ENCODE measurements around the gene DYRK1A.

DNA sequence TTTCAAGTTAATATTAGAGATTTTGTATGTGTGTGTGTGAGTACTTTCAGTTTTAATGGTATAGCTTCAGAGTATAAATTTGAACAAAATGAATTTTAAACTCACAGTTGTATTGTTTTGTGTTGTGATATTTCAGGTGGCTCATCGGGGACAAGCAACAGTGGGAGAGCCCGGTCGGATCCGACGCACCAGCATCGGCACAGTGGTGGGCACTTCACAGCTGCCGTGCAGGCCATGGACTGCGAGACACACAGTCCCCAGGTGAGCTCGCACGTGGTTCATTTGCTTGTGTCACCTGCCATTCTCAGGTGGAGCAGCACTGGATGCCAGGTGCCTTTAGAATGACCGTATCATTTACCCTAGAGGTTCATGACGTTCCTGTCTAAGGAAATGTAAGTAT, 139.4 kb downstream of the DYRK1A start:
- TF ChIP-seq, protein P1, sequence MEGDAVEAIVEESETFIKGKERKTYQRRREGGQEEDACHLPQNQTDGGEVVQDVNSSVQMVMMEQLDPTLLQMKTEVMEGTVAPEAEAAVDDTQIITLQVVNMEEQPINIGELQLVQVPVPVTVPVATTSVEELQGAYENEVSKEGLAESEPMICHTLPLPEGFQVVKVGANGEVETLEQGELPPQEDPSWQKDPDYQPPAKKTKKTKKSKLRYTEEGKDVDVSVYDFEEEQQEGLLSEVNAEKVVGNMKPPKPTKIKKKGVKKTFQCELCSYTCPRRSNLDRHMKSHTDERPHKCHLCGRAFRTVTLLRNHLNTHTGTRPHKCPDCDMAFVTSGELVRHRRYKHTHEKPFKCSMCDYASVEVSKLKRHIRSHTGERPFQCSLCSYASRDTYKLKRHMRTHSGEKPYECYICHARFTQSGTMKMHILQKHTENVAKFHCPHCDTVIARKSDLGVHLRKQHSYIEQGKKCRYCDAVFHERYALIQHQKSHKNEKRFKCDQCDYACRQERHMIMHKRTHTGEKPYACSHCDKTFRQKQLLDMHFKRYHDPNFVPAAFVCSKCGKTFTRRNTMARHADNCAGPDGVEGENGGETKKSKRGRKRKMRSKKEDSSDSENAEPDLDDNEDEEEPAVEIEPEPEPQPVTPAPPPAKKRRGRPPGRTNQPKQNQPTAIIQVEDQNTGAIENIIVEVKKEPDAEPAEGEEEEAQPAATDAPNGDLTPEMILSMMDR (conservative IDR thresholded peaks at IDR 0.05), result no peak
- no peak for TF ChIP-seq EZH2 (IDR thresholded peaks at IDR 0.05; ENCODE audit: low read depth)
